Measurements from ENCODE around the gene SLC36A2.

The SLC36A2 gene

GRCh38 chr5:151281001-151281639 is 66.2 kb downstream of the SLC36A2 start:
- DNase-seq, result no peak

GRCh38 chr5:151280443-151280842 is 66.9 kb downstream of the SLC36A2 start:
- DNase-seq, result no peak

- DNase-seq, result no peak
These were observed 68.5 kb downstream of the SLC36A2 start for GRCh38 chr5:151278845-151279244.

DNA sequence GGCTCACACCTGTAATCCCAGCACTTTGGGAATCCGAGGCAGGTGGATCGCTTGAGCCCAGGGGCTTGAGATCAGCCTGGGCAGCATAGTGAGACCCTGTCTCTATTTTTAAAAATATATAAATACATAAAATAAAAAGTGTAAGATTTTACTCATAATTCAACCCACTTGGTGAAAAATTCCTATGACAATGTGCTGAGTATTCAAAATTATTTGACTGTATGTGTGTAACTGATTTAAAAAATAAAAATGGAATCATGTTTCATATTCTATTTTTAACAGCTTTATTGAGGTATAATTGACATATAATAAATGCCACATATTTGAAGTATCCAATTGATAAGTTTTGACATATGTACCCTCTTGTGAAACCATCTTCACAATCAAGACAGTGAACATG is 71.6 kb downstream of the SLC36A2 start:
- no peak for DNase-seq

DNA sequence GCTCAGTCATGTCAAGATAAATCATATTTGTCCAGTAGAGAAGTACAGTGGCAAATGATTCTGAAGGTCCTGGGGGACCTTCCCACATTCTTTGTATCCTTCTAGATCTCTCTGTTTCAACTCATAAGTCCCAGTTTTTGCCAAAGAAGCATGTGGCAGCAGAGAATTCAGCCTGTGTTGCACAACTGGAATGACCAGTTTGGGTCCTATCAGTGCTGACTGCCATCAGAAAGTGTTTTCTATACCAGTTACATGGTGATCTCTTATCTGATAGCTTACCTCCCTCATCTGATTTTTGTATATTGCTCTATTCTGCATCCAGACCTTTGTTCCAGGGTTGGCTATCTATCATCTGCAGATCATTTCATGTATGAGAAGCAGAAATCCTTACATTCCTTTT is 72.7 kb downstream of the SLC36A2 start:
- DNase-seq, result no peak

DNA sequence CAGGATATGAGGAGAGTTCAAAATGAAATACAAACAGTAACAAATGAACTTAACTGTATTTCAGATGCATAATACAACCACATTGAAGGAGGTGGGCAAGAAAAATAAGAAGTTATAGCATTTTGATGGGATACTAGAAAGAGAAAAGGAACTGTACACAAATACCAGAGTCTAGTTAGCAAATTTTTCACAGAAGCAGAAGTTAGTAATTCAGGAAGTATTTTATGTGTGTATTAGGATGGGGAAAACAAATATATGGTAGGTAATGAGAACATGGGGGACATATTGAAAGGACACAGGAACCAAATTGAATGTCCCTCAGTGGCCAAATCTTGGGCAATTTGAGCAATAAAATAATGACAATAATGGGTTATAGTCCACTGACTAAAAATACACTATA is 76.0 kb downstream of the SLC36A2 start:
- DNase-seq, result no peak

DNA sequence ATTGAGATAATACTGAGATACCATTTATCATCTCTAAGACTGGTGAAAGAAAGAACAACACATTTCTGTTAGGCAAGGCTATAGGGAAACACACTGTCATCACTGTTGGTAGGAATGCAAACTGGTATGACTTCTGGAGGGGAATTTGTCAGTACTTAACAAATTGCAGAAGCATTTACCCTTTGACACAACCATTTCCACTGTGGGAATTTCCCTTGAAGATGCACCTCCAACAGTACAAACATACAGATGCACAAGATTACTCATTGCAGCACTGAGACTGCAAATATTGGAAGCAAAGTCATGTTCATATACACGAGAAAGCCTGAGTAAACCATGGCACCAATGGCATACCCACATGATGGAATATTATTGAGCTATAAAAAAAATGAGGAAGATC is 76.8 kb downstream of the SLC36A2 start:
- peak; percentile 59 for DNase-seq

DNA sequence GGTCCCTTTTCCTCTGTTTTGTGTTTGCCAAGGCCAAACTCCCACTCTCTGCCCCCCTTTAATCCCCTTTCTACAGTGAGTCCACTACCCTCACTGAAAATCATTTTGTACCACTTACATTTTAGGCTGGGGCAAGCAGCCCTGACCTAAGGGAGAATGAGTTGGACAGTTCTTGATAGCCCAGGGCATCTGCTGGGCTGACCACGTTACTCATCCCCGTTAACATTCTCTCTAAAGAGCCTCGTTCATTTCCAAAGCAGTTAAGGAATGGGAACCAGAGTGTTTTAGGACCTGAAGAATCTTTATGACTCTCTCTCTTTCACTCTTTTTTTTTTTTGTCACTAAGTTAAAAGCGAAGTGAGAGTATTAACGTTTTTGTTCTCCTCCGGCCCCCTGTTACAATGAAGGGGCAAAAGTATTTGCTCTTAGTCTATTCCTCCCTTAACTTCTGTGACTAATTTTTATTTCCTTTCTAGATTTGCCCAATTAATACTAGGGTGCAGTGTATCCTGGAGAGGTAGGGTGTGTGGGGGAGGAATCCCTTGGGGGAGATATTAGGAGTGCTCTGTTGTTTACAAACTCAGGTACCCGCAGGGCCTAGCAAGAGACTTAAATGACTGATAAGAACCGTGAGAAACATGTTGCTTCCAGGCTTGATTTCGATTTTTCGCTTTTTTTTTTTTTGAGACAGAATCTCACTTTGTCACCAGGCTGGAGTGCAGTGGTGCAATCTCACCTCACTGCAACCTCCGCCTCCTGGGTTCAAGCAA is 79.7 kb downstream of the SLC36A2 start:
- no peak for DNase-seq
